ENCODE results near the gene ILKAP. TPM values are rescaled to one million over a fixed set of nuclear protein-coding genes. Genes with fewer than 3 reads are reported as not detected.

ILKAP gene
- total RNA-seq, 1 experiment from 2014 or later: 53.4 TPM

GRCh38 chr2:238174291-238174690 lies 29.2 kb downstream of the ILKAP start (continued):
- no peak for TF ChIP-seq ELF1 (IDR thresholded peaks at IDR 0.05; ENCODE audit: borderline replicate concordance, low read depth)

- no peak overlapping the region for H3K4me2 ChIP-seq (ENCODE audit: low read length)
- no peak overlapping the region for H3K27ac ChIP-seq (ENCODE audit: low read depth, low read length)
- ChIA-PET CTCF (no interaction called here), RAD21 (ENCODE audit: low non-redundant PET in 1 of 2, low total read pairs in 2 of 2, uncharacterized antibody in 2 of 2, unreplicated experiment in 2 of 2) (no interaction called here), POLR2A (no interaction called here)
- H2AFZ ChIP-seq (ENCODE audit: low read depth, low read length, poor library complexity, severe bottlenecking): no peak overlapping the region
- H3K9me2 ChIP-seq (ENCODE audit: insufficient read depth): no peaks in the 10 kb centered on the region
- DNase-seq (ENCODE audit: low read depth, low spot score) (no peak), ATAC-seq (peak; percentile 72)
- no peaks in the 10 kb centered on the region for H3K9me3 ChIP-seq (ENCODE audit: control insufficient read depth in 1 of 2, insufficient read depth in 1 of 2, low read depth in 1 of 2, low read length in 2 of 2)
- no peaks in the 10 kb centered on the region for H3K27me3 ChIP-seq (ENCODE audit: insufficient read depth, low read length)
- BruUV-seq (replicated peaks): no TSS peak
- no peak for TF ChIP-seq POLR2AphosphoS5 (IDR thresholded peaks at IDR 0.05; ENCODE audit: low read depth, low read length)
- TF ChIP-seq, protein P1, sequence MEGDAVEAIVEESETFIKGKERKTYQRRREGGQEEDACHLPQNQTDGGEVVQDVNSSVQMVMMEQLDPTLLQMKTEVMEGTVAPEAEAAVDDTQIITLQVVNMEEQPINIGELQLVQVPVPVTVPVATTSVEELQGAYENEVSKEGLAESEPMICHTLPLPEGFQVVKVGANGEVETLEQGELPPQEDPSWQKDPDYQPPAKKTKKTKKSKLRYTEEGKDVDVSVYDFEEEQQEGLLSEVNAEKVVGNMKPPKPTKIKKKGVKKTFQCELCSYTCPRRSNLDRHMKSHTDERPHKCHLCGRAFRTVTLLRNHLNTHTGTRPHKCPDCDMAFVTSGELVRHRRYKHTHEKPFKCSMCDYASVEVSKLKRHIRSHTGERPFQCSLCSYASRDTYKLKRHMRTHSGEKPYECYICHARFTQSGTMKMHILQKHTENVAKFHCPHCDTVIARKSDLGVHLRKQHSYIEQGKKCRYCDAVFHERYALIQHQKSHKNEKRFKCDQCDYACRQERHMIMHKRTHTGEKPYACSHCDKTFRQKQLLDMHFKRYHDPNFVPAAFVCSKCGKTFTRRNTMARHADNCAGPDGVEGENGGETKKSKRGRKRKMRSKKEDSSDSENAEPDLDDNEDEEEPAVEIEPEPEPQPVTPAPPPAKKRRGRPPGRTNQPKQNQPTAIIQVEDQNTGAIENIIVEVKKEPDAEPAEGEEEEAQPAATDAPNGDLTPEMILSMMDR (IDR thresholded peaks at IDR 0.05 in 2 of 3, conservative IDR thresholded peaks at IDR 0.05 in 1 of 3; ENCODE audit: borderline replicate concordance in 1 of 3, insufficient read depth in 1 of 3, low read depth in 2 of 3, low read length in 2 of 3): peak in 2 of 3 experiments; percentile 48 to 58; a peak in 4 of 6 replicates
- 0 out of 4 replicates have a peak, but pooled peaks cover 0 to 2% of the 10 kb centered on the region in 2 experiments for H3K4me1 ChIP-seq (ENCODE audit: control insufficient read depth in 1 of 2, insufficient read depth in 2 of 2, low read length in 2 of 2)
- peaks cover 16 to 50% of the 10 kb centered on the region in 2 experiments for H3K36me3 ChIP-seq (ENCODE audit: control insufficient read depth in 1 of 2, insufficient read depth in 2 of 2, low read length in 2 of 2)
- H3K9ac ChIP-seq (ENCODE audit: low read length): no peak overlapping the region
- H3K79me2 ChIP-seq (ENCODE audit: insufficient read depth, low read length): no peaks in the 10 kb centered on the region
- intact Hi-C loops (cut with micrococcal nuclease): no loop called here
- 0 out of 2 replicates have a peak, but pooled peaks cover 9% of the 10 kb centered on the region for H4K20me1 ChIP-seq (ENCODE audit: insufficient read depth)
- no peak overlapping the region for H3K4me3 ChIP-seq (replicated peaks in 1 of 2; ENCODE audit: low read depth in 1 of 2, low read length in 2 of 2)
Measured at GRCh38 chr2:238173692-238174091, 29.8 kb downstream of the ILKAP start.

DNA sequence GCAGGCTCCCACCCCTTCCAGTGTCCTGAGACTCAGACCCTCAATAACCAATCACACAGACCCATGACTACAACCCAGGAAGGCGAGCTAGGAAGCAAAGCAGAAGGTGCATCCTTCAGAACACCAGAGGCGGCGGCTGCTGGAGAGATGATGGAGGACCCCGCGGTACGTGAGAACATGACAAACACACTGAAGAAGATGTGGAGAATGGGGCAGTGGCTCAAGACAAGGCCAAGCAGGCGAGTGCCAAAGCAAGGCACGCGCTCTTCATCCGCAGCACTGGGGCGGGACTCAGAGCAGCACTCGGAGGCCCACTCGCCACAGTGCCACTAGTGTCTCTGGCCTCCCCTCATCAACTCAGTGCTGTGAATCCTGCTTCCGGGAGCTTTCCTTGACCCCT lies 31.1 kb downstream of the ILKAP start:
- no peak for DNase-seq (ENCODE audit: low read depth, low spot score)
- ATAC-seq: no peak
- TF ChIP-seq SRF (IDR thresholded peaks at IDR 0.05; ENCODE audit: low read depth): no peak
- TF ChIP-seq FOSL1 (IDR thresholded peaks at IDR 0.05; ENCODE audit: low read depth): no peak
- no peak for TF ChIP-seq SIN3A (IDR thresholded peaks at IDR 0.05; ENCODE audit: low read depth)
- TF ChIP-seq RAD21 (IDR thresholded peaks at IDR 0.05; ENCODE audit: low read depth): no peak
- no peak for TF ChIP-seq CBX3 (IDR thresholded peaks at IDR 0.05; ENCODE audit: low read depth)
- TF ChIP-seq SP1 (IDR thresholded peaks at IDR 0.05; ENCODE audit: low read depth): no peak
- no peak for TF ChIP-seq CEBPB (IDR thresholded peaks at IDR 0.05; ENCODE audit: low read depth)
- no peak for TF ChIP-seq EZH2phosphoT487 (IDR thresholded peaks at IDR 0.05; ENCODE audit: borderline replicate concordance)
- TF ChIP-seq, protein P1 (IDR thresholded peaks at IDR 0.05 in 2 of 3, conservative IDR thresholded peaks at IDR 0.05 in 1 of 3; ENCODE audit: borderline replicate concordance in 1 of 3, insufficient read depth in 1 of 3, low read depth in 2 of 3, low read length in 2 of 3): no peak
- TF ChIP-seq, protein P2, sequence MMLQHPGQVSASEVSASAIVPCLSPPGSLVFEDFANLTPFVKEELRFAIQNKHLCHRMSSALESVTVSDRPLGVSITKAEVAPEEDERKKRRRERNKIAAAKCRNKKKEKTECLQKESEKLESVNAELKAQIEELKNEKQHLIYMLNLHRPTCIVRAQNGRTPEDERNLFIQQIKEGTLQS (IDR thresholded peaks at IDR 0.05): no peak
- TF ChIP-seq ZNF274 (IDR thresholded peaks at IDR 0.05; ENCODE audit: low read depth, low read length): no peak
- Histone ChIP-seq H3K9me3 (ENCODE audit: control insufficient read depth in 1 of 2, insufficient read depth in 1 of 2, low read depth in 1 of 2, low read length in 2 of 2) (no peaks in the 10 kb centered on the region), H3K4me1 (ENCODE audit: control insufficient read depth in 1 of 2, insufficient read depth in 2 of 2, low read length in 2 of 2) (0 out of 4 replicates have a peak, but pooled peaks cover 0 to 2% of the 10 kb centered on the region in 2 experiments), H3K27me3 (ENCODE audit: insufficient read depth, low read length) (no peaks in the 10 kb centered on the region), H3K4me3 (replicated peaks in 1 of 2; ENCODE audit: low read depth in 1 of 2, low read length in 2 of 2) (no peak overlapping the region), H3K4me2 (ENCODE audit: low read length) (no peak overlapping the region), H2AFZ (ENCODE audit: low read depth, low read length, poor library complexity, severe bottlenecking) (no peak overlapping the region), H4K20me1 (ENCODE audit: insufficient read depth) (0 out of 2 replicates have a peak, but pooled peaks cover 9% of the 10 kb centered on the region), H3K9me2 (ENCODE audit: insufficient read depth) (no peaks in the 10 kb centered on the region), H3K36me3 (ENCODE audit: control insufficient read depth in 1 of 2, insufficient read depth in 2 of 2, low read length in 2 of 2) (peaks cover 7 to 38% of the 10 kb centered on the region in 2 experiments; a peak in 3 of 4 replicates), H3K9ac (ENCODE audit: low read length) (no peak overlapping the region), H3K27ac (ENCODE audit: low read depth, low read length) (no peak overlapping the region), H3K79me2 (ENCODE audit: insufficient read depth, low read length) (no peaks in the 10 kb centered on the region)
- ChIA-PET RAD21 (ENCODE audit: low non-redundant PET in 1 of 2, low total read pairs in 2 of 2, uncharacterized antibody in 2 of 2, unreplicated experiment in 2 of 2) (no interaction called here), CTCF (no interaction called here), POLR2A (no interaction called here)
- no TSS peak for BruUV-seq (replicated peaks)
- intact Hi-C loops (cut with micrococcal nuclease): no loop called here
